Uterus (tissue), 4 donors: ENCODE data around the gene RASA3. TPM values are rescaled to one million over a fixed set of nuclear protein-coding genes. Genes with fewer than 3 reads are reported as not detected.
A peak's percentile ranks its signal among the peaks of the same experiment; 100 is the strongest.
"Not testable (repeated sequence)": the region's sequence is repeated elsewhere in the genome, so short reads cannot be mapped to it uniquely, and the experiment has no call there.

Experiments used
- DNase-seq, 2 donors: peaks; one replicate each; pipeline ENCODE4 v3.0.0-alpha.2; 2019 to 2020
- H3K27ac ChIP-seq, 2 donors: fragments of 200-600 bp; sonication (generic); 1 replicate in 1 of 2; 2 replicates in 1 of 2; pipeline ENCODE4 v1.5.1; 2016 to 2018
- H3K27me3 ChIP-seq, 2 donors: fragments of 200-600 bp; sonication (generic); one replicate each; pipeline ENCODE4 v1.5.1; 2018 to 2019; ENCODE audit warnings: control low read depth in 1 of 2
- H3K36me3 ChIP-seq, 2 donors: fragments of 200-600 bp; sonication (generic); one replicate each; pipeline ENCODE4 v1.5.1; 2019; ENCODE audit warnings: control low read depth in 1 of 2
- H3K4me1 ChIP-seq, 2 donors: fragments of 200-600 bp; sonication (generic); one replicate each; pipeline ENCODE4 v1.5.1; 2018 to 2019; ENCODE audit warnings: control low read depth in 1 of 2
- H3K4me3 ChIP-seq, 2 donors: fragments of 200-600 bp; sonication (generic); 1 replicate in 1 of 2; 2 replicates in 1 of 2; pipeline ENCODE4 v1.5.1; 2018 to 2019; ENCODE audit warnings: mild to moderate bottlenecking in 1 of 2
- H3K9me3 ChIP-seq, 2 donors: fragments of 200-600 bp; sonication (generic); one replicate each; pipeline ENCODE4 v1.5.1; 2019; ENCODE audit warnings: control low read depth in 1 of 2
- POLR2A ChIP-seq, 2 donors: fragments of 450-650 bp; IDR thresholded peaks; one replicate each; pipeline ENCODE4 v1.6.1; 2016; ENCODE audit warnings: antibody characterized with exemption in 2 of 2, mild to moderate bottlenecking in 1 of 2, moderate library complexity in 1 of 2
- intact Hi-C: fragments of 100-400 bp; cut with DNase I; formaldehyde crosslinking; loops from one replicate; pipeline ENCODE4 v1.15.1; 2023; ENCODE audit warnings: low total_unique reads
- total RNA-seq, 4 donors: library from RNA; depleted of rRNA in 3 of 4; stranded (reverse); fragments of >200 nt in 3 of 4; gene quantifications; one replicate each; pipeline versions ENCODE4 v1.1.0 to v1.2.4, GENCODE V29; 2014 to 2023
- TF ChIP-seq, protein P1 (sequence below), 4 experiments: fragments of 200-600 bp in 2 of 4; fragments of 450-650 bp in 2 of 4; sonication (generic) in 2 of 4; IDR thresholded peaks; one replicate each; pipeline ENCODE4 v1.5.1; 2016 to 2019; ENCODE audit warnings: antibody characterized with exemption in 4 of 4, mild to moderate bottlenecking in 2 of 4, moderate library complexity in 1 of 4
- donor health status: DM: yes; HTN: yes; CAD: no.

The RASA3 gene, protein sequence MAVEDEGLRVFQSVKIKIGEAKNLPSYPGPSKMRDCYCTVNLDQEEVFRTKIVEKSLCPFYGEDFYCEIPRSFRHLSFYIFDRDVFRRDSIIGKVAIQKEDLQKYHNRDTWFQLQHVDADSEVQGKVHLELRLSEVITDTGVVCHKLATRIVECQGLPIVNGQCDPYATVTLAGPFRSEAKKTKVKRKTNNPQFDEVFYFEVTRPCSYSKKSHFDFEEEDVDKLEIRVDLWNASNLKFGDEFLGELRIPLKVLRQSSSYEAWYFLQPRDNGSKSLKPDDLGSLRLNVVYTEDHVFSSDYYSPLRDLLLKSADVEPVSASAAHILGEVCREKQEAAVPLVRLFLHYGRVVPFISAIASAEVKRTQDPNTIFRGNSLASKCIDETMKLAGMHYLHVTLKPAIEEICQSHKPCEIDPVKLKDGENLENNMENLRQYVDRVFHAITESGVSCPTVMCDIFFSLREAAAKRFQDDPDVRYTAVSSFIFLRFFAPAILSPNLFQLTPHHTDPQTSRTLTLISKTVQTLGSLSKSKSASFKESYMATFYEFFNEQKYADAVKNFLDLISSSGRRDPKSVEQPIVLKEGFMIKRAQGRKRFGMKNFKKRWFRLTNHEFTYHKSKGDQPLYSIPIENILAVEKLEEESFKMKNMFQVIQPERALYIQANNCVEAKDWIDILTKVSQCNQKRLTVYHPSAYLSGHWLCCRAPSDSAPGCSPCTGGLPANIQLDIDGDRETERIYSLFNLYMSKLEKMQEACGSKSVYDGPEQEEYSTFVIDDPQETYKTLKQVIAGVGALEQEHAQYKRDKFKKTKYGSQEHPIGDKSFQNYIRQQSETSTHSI
- total RNA-seq, result 10 to 100 TPM in 3 of 4 donors, 1 to 10 TPM in 1; 8.5 to 31.6 (median 17.2) TPM

- Histone ChIP-seq H3K36me3 (no peaks in the 10 kb centered on the region), H3K27ac (peak within 1 kb of the TSS; percentile 75 to 76), H3K4me3 (peak within 1 kb of the TSS; percentile 57 to 60), H3K9me3 (no peaks in the 10 kb centered on the region), H3K27me3 (no peaks in the 10 kb centered on the region), H3K4me1 (peaks cover 0 to 24% of the 10 kb centered on the region in 2 donors)
- peak; percentile 69 to 81 for DNase-seq
- intact Hi-C loops, result no loop called here
- TF ChIP-seq, protein P1, sequence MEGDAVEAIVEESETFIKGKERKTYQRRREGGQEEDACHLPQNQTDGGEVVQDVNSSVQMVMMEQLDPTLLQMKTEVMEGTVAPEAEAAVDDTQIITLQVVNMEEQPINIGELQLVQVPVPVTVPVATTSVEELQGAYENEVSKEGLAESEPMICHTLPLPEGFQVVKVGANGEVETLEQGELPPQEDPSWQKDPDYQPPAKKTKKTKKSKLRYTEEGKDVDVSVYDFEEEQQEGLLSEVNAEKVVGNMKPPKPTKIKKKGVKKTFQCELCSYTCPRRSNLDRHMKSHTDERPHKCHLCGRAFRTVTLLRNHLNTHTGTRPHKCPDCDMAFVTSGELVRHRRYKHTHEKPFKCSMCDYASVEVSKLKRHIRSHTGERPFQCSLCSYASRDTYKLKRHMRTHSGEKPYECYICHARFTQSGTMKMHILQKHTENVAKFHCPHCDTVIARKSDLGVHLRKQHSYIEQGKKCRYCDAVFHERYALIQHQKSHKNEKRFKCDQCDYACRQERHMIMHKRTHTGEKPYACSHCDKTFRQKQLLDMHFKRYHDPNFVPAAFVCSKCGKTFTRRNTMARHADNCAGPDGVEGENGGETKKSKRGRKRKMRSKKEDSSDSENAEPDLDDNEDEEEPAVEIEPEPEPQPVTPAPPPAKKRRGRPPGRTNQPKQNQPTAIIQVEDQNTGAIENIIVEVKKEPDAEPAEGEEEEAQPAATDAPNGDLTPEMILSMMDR (IDR thresholded peaks at IDR 0.05), result no peak
- peak; percentile 75 to 88 for TF ChIP-seq POLR2A (IDR thresholded peaks at IDR 0.05)
Measured at GRCh38 chr13:114132419-114133121, at the start of gene RASA3. Gene RASA3 (minus strand): TSS chr13:114132623. CDS start chr13:114132489, 134 bp downstream.

DNA sequence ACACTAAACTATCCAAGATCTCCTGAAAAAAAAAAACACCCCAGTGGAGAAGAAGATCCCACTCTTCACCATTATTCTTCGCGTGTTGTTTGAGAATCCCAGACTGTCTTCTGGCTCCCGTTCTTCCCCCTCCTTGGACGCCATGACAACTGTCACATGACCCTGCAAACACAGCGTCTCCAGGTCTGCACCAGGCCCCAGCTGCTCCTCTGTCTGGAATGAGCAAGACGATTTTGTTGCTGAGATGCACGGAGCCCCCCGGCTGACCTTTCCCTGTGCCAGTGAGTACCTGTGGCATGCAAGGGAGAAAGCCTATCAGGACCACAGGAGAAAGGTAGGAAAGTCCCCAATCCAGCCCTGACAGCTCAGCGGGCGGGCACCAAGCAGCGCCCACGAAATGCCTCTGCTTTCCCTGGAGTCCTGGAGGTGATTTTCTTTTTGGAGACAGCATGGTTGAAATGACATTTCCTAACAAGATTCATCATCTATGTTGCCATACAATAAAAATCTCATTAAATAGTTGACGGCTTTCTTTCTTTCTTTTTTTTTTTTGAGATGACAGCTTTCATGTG lies 46.8 kb upstream of the RASA3 start, which contains the start of gene CFAP97D2:
Gene CFAP97D2 (plus strand): TSS at position 171 of the 572 bp plus-strand sequence. CDS start 74 bp downstream, at position 245.
- H3K9me3 ChIP-seq, result no peaks in the 10 kb centered on the region
- H3K27me3 ChIP-seq, result no peaks in the 10 kb centered on the region
- no peaks in the 10 kb centered on the region for H3K36me3 ChIP-seq
- no peak within 1 kb of the TSS for H3K4me3 ChIP-seq
- no peak within 1 kb of the TSS for H3K27ac ChIP-seq
- TF ChIP-seq, protein P1 (IDR thresholded peaks at IDR 0.05), result no peak
- no peak for TF ChIP-seq POLR2A (IDR thresholded peaks at IDR 0.05)
- H3K4me1 ChIP-seq, result no peaks in the 10 kb centered on the region
- no peak for DNase-seq
- intact Hi-C loops, result no loop called here

GRCh38 chr13:114177245-114178010 lies 45.0 kb upstream of the RASA3 start:
- no peak for TF ChIP-seq POLR2A (IDR thresholded peaks at IDR 0.05)
- TF ChIP-seq, protein P1 (IDR thresholded peaks at IDR 0.05), result no peak
- H3K36me3 ChIP-seq, result no peaks in the 10 kb centered on the region
- H3K27ac ChIP-seq, result no peak overlapping the region
- no peaks in the 10 kb centered on the region for H3K4me1 ChIP-seq
- DNase-seq, result no peak
- no peaks in the 10 kb centered on the region for H3K27me3 ChIP-seq
- H3K4me3 ChIP-seq, result no peak overlapping the region
- peaks cover 0 to 3% of the 10 kb centered on the region in 2 donors for H3K9me3 ChIP-seq
- intact Hi-C loops, result no loop called here

DNA sequence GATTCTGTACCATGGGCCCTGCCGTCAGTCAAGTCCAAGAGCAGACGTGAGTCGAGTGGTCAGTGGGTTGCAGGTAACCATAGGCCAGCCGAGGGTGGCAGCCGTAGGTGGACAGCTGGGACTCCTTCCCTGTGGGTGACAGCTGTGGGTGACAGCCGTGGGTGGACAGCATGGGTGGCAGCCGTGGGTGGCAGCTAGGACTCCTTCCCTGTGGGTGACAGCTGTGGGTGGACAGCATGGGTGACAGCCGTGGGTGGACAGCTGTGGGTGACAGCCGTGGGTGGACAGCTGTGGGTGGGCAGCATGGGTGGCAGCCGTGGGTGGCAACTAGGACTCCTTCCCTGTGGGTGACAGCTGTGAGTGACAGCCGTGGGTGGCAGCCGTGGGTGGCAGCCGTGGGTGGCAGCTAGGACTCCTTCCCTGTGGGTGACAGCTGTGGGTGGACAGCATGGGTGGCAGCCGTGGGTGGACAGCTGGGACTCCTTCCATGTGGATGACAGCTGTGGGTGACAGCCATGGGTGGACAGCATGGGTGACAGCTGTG lies 44.0 kb upstream of the RASA3 start:
- H3K4me1 ChIP-seq, H3K9me3 ChIP-seq, H3K36me3 ChIP-seq, intact Hi-C loops, H3K4me3 ChIP-seq, DNase-seq, H3K27ac ChIP-seq, H3K27me3 ChIP-seq: not testable (repeated sequence)
